Heart right ventricle (tissue), 16 donors: ENCODE data around the gene CFB. TPM values are rescaled to one million over a fixed set of nuclear protein-coding genes. Genes with fewer than 3 reads are reported as not detected.

Experiments
- ATAC-seq, 8 donors: fragments of 200-7000 bp; cut with Tn5 transposase; one replicate each; pipeline ENCODE4 v1.9.1; 2020; ENCODE audit warnings: mild to moderate bottlenecking in 8 of 8, moderate library complexity in 8 of 8, moderate number of reproducible peaks in 1 of 8
- DNase-seq, 2 donors: peaks; one replicate each; pipeline ENCODE4 v3.0.0-alpha.2; 2020
- H3K27ac ChIP-seq, 10 donors: fragments of 200-600 bp; sonication (generic) in 2 of 10; one replicate each; pipeline versions ENCODE4 v1.5.0 to v1.8.0; 2020 to 2022; ENCODE audit warnings: mild to moderate bottlenecking in 3 of 10
- H3K27me3 ChIP-seq, 7 donors: fragments of 200-600 bp; one replicate each; pipeline ENCODE4 v1.8.0; 2021 to 2022; ENCODE audit warnings: mild to moderate bottlenecking in 2 of 7
- H3K36me3 ChIP-seq, 9 donors: fragments of 200-600 bp; sonication (generic) in 1 of 9; one replicate each; pipeline versions ENCODE4 v1.5.0 to v1.8.0; 2020 to 2022; ENCODE audit warnings: mild to moderate bottlenecking in 2 of 9
- H3K4me1 ChIP-seq, 9 donors: fragments of 200-600 bp; sonication (generic) in 1 of 9; one replicate each; pipeline versions ENCODE4 v1.5.0 to v1.8.0; 2020 to 2022; ENCODE audit warnings: mild to moderate bottlenecking in 4 of 9
- H3K4me3 ChIP-seq, 10 donors: fragments of 200-600 bp; sonication (generic) in 2 of 10; one replicate each; pipeline versions ENCODE4 v1.5.0 to v1.8.0; 2020 to 2022; ENCODE audit warnings: mild to moderate bottlenecking in 7 of 10, moderate library complexity in 2 of 10
- H3K9me3 ChIP-seq, 11 donors: fragments of 200-600 bp in 10 of 11; sonication (generic) in 2 of 11; one replicate each; pipeline versions ENCODE4 v1.5.0 to v1.8.0; 2013 to 2022; ENCODE audit warnings: mild to moderate bottlenecking in 2 of 11, control low read depth in 1 of 11, moderate library complexity in 1 of 11
- WGBS, 2 donors: extraction: QIAGEN DNeasy Blood & Tissue Kit; methylation state at CpG; one replicate each; pipeline ENCODE4 v1.1.7; 2013; ENCODE audit warnings: inconsistent platforms in 1 of 2; 5-methylcytosine and 5-hydroxymethylcytosine counted together
- intact Hi-C, 10 donors: fragments of 100-400 bp; cut with DNase I; formaldehyde crosslinking; loops; one replicate each; pipeline versions ENCODE4 v1.11.1 to v1.14.2; 2022
- polyA plus RNA-seq, 2 donors: library from polyadenylated mRNA; stranded (reverse); fragments of 200-250 nt; gene quantifications; one replicate each; pipeline ENCODE4 v1.2.3, GENCODE V29; 2013
- total RNA-seq, 10 donors: library from RNA; stranded (reverse); fragmentation: NEBNext Ultra II Directional in 3 of 10; extraction: Animal tissue kit (Norgen Biotek cat#: 25700) in 3 of 10; gene quantifications; one replicate each; pipeline versions ENCODE4 v1.2.1 to v1.2.4, GENCODE V29; 2021 to 2023
- TF ChIP-seq, protein P1 (sequence below), 9 donors: fragments of 200-600 bp; sonication (generic) in 2 of 9; IDR thresholded peaks; one replicate each; pipeline versions ENCODE4 v1.5.0 to v1.8.0; 2021 to 2022; ENCODE audit warnings: antibody characterized with exemption in 9 of 9, mild to moderate bottlenecking in 5 of 9, moderate library complexity in 1 of 9
- donor health status: Arrhythmogenic right ventricular cardiomyopathy.
- donor health status: ischemic (EF 13 %, LVEDD 7.1; RV severe dilation, severe dysfunction).
- donor health status: healthy with polysubstance abuse.
- donor health status: DM: no; HTN: yes; CAD: no.
- donor health status: DM: no; HTN: no; CAD: no.
- donor health status: ischemic (EF 25% LVEDD 6.9; RV normal size, moderate dysfunction).
- donor health status: ischemic (EF 25% LVEDD 5.7; RV mildly dilated, moderate dysfunction).
- donor health status: healthy.
- donor health status: DM: yes; HTN: yes; CAD: no.
- donor health status: Ischemic cardiomyopathy.
- donor health status: ischemic (EF 35%, LVEDD 5.7; RV mildly dilated, moderate dysfunction).
- donor health status: nonischemic (EF 11% LVEDD 7.7; RV severe dilation, severe dysfunction).
- donor health status: DM: yes; HTN: yes; CAD: no.
- donor health status: PGD.
- donor health status: ischemic (EF 29% LVEDD 5.4; RV normal size, mild dysfunction).
- donor health status: nonischemic (EF 23%, LVEDD 6.1; RV moderate dilation, normal function).

Gene CFB
- total and polyA plus RNA-seq, 12 donors: 2.8 to 24.4 (median 6.0) TPM

DNA sequence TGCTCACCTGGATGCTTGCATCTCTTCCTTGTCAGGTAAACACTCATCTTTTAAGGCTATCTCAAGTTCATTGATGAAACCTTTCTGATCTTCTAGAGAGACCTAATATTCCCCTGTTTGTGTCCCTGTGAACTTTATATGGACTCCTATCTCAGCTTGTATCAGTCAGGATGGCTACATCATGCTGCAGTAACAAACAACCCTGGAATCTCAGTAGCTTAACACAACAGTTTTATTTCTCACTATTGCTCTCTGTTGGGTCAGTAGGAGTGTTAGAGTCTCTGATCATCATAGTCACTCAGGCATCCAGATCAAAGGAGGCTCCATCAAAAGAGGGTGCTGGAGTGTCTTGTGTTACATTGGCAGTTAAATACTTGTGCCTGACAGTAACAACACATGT is 30.5 kb upstream of the CFB start:
- Histone ChIP-seq H3K27me3 (peaks cover 0 to 4% (median 0%) of the 10 kb centered on the region in 7 donors), H3K27ac (no peak overlapping the region), H3K36me3 (no peaks in the 10 kb centered on the region), H3K9me3 (no peaks in the 10 kb centered on the region), H3K4me3 (no peak overlapping the region), H3K4me1 (peaks cover 0 to 9% (median 0%) of the 10 kb centered on the region in 9 donors)
- DNase-seq: no peak
- no peak for ATAC-seq
- TF ChIP-seq, protein P1, sequence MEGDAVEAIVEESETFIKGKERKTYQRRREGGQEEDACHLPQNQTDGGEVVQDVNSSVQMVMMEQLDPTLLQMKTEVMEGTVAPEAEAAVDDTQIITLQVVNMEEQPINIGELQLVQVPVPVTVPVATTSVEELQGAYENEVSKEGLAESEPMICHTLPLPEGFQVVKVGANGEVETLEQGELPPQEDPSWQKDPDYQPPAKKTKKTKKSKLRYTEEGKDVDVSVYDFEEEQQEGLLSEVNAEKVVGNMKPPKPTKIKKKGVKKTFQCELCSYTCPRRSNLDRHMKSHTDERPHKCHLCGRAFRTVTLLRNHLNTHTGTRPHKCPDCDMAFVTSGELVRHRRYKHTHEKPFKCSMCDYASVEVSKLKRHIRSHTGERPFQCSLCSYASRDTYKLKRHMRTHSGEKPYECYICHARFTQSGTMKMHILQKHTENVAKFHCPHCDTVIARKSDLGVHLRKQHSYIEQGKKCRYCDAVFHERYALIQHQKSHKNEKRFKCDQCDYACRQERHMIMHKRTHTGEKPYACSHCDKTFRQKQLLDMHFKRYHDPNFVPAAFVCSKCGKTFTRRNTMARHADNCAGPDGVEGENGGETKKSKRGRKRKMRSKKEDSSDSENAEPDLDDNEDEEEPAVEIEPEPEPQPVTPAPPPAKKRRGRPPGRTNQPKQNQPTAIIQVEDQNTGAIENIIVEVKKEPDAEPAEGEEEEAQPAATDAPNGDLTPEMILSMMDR (IDR thresholded peaks at IDR 0.05): no peak
- intact Hi-C loops: no loop called here

DNA sequence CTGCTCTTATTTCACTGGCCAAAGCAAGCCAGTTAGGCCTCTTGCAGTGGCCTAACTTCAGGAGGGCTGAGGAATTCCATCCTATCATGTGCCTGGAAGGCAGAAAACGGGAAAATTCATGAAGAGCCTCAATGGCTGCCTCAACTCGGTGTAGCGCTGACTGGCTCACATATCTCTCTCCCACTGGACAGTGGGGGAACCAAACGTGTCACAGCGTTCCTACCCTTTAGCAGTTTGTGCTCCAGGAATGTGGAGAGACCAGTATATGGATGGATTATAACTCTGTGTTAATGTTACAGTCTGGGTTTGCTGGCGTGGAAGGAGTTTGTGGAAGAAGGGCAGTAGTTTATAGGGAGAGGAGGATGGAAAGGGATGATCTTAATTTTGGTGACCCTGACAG is 30.1 kb upstream of the CFB start:
- intact Hi-C loops: no loop called here
- Histone ChIP-seq H3K4me3 (no peak overlapping the region), H3K27ac (no peak overlapping the region)

DNA sequence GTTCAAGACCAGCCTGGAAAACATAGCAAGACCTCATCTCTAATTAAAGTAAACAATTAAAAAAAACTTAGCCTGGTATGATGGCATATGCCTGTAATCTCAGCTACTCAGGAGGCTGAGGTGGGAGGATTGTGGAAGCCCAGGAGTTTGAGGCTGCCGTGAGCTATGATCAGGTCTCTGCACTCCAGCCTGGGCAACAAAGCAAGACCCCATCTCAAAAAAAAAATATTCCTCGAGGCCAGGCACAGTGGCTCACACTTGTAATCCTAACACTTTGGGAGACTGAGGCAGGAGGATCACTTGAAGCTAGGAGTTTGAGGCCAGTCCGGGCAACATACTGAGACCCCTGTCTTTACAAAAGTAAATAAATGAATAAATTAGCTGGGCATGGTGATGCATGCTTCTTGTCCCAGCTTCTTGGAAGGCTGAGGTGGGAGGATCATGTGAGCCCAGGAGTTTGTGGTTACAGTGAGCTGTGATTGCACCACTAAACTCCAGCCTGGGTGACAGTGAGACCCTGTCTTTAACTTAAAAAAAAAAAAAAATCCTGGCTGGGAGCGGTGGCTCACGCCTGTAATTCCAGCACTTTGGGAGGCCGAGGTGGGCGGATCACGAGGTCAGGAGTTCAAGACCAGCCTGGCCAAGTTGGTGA is 27.7 kb upstream of the CFB start:
- DNase-seq (no peak), ATAC-seq (no peak)
- no peaks in the 10 kb centered on the region for H3K36me3 ChIP-seq
- no peak overlapping the region for H3K4me3 ChIP-seq
- 76 to 87% methylated on average over 8 of the region's 8 CpGs for WGBS, 2 donors
- no peaks in the 10 kb centered on the region for H3K27me3 ChIP-seq
- no peaks in the 10 kb centered on the region for H3K4me1 ChIP-seq
- TF ChIP-seq, protein P1 (IDR thresholded peaks at IDR 0.05): no peak
- intact Hi-C loops: no loop called here
- no peak overlapping the region for H3K27ac ChIP-seq
- H3K9me3 ChIP-seq: no peaks in the 10 kb centered on the region

More for the DNA sequence above, 30.1 kb upstream of the CFB start:
- TF ChIP-seq, protein P1 (IDR thresholded peaks at IDR 0.05): no peak
- Histone ChIP-seq H3K27me3 (peaks cover 0 to 3% (median 0%) of the 10 kb centered on the region in 7 donors), H3K36me3 (no peaks in the 10 kb centered on the region), H3K9me3 (no peaks in the 10 kb centered on the region), H3K4me1 (peaks cover 0 to 9% (median 0%) of the 10 kb centered on the region in 9 donors)
- DNase-seq: no peak
- 75 to 83% methylated on average over 6 of the region's 6 CpGs for WGBS, 2 donors
- no peak for ATAC-seq

DNA sequence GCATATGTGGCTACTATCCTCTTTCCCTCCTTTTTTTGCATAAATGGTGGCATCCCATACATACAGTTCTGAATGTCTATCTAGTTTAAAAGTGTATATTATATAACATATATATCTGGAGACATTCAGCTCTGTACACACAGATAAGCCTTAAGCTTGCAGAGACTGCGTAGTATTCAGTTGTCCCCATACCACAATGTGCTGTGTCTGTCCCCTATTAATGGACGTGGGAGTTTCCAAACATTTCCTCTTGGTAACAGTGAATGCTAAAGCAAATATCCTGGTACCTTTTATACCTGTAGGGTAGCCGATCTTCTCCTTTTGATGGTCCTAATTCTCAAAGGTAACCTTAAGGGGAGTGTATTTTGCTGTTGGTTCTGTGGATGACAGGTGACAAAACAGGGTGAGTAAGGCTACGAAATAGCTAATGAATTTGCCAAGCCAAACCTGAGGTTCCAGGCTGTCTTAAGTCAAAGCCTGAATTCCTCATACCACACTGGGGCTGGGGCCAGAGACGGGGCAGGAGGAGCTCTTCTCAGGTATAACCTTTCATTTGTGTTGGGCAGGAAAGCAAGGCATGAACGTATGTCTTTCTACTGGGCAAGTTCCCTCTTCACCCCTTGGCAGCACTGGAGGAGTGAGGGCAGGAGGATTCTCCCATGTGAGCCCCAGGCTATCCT is 26.1 kb upstream of the CFB start:
- H3K27ac ChIP-seq: no peak overlapping the region
- H3K9me3 ChIP-seq: no peaks in the 10 kb centered on the region
- no peaks in the 10 kb centered on the region for H3K36me3 ChIP-seq
- no peaks in the 10 kb centered on the region for H3K27me3 ChIP-seq
- TF ChIP-seq, protein P1 (IDR thresholded peaks at IDR 0.05): no peak
- ATAC-seq: no peak
- 82 to 87% methylated on average over 6 of the region's 6 CpGs for WGBS, 2 donors
- intact Hi-C loops: no loop called here
- H3K4me3 ChIP-seq: no peak overlapping the region
- no peaks in the 10 kb centered on the region for H3K4me1 ChIP-seq
- no peak for DNase-seq
